ENCODE results near the gene ALG9.

The ALG9 gene

GRCh38 chr11:111834432-111835163 lies 36.8 kb downstream of the ALG9 start:
- no peak for DNase-seq

DNA sequence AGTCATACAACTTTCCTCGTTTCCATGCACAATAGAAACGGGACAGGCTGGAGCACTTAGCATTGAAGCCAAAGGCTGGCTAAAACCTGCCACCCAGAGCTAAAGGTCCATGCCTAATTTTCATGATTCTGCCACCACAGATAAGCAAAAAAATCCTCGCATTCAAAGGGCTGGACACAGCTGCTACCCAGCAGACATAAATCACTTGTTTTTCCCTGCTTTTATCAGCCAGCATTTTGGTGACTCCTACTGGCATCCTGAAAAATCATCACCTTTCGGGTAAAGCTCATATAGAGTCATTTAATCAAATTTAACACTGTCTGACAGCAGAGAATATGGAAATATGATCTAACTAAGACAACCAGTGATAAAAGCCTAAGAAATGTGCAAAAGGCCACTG lies 37.9 kb downstream of the ALG9 start:
- DNase-seq = no peak

- DNase-seq = no peak
Measured at GRCh38 chr11:111829185-111829968, 42.0 kb downstream of the ALG9 start.

GRCh38 chr11:111826322-111826950 lies 44.9 kb downstream of the ALG9 start:
- no peak for DNase-seq

GRCh38 chr11:111823629-111824028 lies 47.8 kb downstream of the ALG9 start:
- no peak for DNase-seq

- DNase-seq = no peak
Measured at GRCh38 chr11:111823131-111823530, 48.2 kb downstream of the ALG9 start.

DNA sequence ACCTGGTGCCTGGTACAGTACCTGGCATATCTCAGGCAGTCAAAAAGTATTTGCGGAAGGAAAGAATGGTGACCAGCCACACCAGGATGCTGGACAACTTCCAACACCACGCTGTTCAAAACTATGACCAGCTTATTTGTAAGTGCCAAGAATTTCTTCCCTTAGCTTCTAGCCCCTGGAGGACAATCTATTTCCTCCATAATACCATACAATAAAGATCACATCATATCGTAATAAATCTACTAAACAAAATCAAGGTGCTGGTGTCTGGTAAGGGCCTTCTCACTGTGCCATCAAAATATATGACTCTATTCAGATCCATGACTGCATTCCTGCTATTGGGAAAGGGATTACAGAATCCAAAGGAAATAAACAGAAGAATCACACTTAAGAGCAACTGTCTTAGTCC lies 51.5 kb downstream of the ALG9 start:
- no peak for DNase-seq

GRCh38 chr11:111819161-111819828 lies 52.1 kb downstream of the ALG9 start:
- no peak for DNase-seq

DNA sequence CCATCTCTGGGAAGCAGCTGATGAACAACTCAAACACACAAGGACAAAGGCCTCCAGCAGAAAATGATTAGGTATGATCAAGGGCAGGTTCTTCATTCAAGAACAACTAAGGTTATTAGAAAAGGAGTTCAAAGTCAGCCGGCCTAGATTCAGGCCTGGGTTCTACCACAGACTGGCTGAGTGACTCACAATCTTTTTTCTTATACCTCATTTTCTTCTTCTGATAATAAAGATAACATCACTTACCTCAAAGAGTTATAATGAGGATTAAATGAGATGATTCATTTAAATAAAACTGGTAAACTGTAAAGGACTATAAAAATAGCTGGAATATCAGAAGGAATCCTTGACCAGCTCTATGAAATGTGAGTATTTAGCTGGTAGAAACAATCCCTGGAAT lies 55.9 kb downstream of the ALG9 start:
- DNase-seq = no peak

DNA sequence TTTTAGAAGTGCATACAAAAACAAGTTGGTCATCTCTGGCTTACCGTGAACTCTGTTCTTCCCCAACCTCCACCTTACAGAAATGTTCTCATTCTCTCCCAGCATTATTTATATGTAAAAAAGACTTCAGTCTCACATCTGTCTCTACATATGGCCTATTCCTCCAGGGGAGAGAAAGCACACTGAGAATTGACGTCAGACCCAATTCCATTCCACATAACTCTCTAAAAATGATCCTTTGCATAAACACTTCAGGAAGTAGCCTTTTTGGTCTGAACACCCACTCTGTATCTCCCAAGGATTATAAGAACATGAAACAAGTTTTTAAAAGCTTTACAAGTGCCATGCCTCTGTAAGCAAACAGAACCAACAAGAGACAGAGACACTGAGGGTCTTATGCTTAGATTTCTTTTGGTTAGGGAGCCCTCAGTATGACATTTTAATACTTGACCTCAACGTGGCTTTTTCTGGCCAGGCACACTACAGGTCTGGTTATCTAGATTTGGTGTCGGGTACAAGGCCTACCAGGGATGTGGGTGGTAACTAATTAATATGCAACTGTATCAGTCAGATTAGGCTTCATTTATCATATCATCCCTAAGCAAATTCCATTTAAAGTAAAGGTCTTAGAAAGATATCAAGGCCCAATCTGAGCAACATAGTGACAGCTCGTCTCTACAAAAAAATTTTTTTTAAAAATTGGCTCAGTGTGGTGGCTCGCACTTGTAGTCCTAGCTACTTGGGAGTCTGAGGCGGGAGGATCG lies 56.6 kb downstream of the ALG9 start:
- no peak for DNase-seq

- DNase-seq = no peak
Measured at GRCh38 chr11:111814106-111814505, 57.3 kb downstream of the ALG9 start.

DNA sequence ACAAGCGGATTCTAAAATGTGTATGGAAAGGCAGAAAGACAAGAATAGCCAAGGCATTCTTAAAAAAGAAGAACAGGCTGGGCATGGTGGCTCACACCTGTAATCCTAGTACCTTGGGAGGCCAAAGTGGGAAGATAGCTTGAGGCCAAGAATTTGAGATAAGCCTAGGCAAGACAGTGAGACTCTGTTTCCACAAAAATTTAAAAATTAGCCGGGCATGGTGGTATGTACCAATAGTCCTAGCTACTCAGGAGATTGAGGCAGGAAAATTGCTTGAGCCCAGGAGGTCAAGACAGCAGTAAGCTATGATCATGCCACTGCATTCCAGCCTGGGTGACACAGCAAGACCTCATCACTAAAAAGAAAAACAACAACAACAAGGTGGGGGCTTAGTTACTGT lies 59.2 kb downstream of the ALG9 start:
- DNase-seq = no peak

DNA sequence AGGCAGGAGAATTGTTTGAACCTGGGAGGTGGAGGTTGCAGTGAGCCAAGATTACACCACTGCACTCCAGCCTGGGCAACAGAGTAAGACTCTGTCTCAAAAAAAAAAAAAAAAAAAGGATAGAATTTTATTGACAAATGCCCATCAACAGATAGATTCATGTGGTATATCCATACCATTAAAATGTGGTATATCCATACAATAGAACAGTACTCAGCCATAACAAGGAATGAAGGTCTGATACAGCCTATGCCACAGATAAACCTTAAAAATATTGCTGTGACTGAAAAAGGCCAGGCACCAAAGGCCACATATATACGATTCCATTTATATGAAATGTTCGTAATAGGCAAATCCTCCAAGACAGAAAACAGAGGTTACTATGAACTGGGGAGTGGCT lies 59.9 kb downstream of the ALG9 start:
- no peak for DNase-seq

DNA sequence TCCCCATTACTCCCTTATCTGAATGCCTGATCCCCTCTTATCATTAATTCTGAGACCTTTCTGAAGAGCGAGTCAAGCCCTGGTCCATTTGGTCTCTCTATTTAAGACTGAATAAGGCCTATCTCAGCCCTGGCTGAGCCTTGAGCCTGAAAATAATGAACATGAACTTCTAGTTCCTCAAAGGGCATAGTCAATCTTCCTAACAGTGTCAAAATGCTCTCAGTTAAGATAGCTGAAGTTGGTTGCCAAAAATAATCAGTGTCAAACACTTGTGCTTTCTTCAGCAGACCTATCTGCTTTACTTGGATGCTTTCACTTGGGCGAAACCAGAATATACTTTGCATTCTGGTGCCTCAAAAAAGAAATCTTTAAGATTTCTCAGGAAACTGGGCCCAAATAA lies 62.5 kb downstream of the ALG9 start:
- no peak for DNase-seq

DNA sequence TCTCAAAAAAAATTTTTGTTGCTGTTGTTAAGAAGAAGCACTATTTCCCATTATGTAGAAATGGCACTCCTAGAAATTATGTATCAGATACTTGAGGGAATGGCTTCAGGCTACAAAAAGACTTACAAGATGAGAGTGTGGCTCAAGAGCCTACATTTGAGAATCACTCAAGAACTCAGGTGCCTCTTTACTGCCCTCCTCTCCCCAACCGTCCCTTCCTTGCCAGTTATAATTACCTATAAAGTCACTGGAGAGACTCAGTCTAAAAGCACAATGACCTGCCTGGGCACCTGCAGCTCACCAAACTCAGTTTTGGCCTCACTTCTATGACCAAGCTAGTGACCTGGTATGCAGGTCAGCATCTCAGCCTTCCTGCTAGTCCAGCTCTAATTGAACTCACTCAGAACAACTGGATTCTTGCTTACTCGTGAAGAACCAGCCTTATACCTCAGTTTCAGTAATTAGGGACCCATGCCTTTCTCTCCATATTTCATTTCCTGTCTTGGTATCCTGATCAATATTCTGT lies 63.3 kb downstream of the ALG9 start:
- no peak for DNase-seq

GRCh38 chr11:111807076-111807475 lies 64.3 kb downstream of the ALG9 start:
- no peak for DNase-seq

GRCh38 chr11:111801135-111801534 lies 70.2 kb downstream of the ALG9 start:
- no peak for DNase-seq

- no peak for DNase-seq
Measured at GRCh38 chr11:111798279-111798678, 73.1 kb downstream of the ALG9 start.

GRCh38 chr11:111797145-111797581 lies 74.2 kb downstream of the ALG9 start:
- no peak for DNase-seq

DNA sequence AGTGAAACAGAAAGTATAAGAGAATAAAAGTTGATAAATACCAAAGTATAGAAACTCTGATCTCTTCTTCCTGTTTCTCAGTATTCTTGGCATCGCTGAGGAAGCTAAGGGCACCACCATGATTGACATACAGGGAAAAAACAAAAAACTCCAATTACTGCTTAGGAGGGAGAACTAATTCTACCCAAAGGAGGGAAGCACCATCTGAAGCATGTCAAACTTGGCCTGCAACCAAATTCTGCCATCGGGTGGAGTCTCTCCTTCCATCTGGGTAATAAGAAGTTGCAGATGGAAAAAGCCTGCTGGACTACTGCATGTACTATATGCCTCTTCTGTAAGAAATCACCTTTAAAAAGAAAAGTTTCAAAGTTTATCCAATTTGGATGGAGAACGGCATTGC lies 74.7 kb downstream of the ALG9 start:
- DNase-seq = no peak

DNA sequence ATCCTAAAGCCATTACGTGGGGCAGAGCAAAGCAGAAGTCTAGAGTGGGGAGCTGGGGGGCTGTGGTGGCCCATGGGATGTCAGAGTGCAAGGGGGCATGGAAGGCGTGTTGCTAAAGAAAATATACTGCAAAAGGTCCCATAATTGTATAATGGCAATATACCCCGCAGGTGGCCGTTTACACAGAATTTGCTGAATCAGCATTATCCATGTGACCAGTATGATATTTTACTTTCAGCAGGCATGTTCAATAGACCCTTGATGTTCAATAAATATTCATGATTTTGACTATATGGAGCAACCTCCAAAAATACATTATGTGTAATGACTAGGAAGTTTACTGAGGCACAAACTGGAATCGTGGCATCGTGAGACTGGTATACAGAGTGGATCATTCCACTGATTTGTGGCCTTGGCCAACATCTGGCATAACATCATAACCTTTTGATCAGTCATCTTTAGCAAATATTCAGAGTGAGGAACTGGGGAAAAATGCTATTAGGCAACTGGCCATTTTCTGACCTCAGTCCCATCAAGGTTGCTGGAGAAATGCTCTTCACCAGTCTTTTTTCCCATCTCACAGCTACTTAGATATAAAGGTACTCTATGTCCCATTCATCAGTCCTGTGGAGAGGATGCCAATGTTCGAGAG lies 75.9 kb downstream of the ALG9 start:
- DNase-seq = no peak

DNA sequence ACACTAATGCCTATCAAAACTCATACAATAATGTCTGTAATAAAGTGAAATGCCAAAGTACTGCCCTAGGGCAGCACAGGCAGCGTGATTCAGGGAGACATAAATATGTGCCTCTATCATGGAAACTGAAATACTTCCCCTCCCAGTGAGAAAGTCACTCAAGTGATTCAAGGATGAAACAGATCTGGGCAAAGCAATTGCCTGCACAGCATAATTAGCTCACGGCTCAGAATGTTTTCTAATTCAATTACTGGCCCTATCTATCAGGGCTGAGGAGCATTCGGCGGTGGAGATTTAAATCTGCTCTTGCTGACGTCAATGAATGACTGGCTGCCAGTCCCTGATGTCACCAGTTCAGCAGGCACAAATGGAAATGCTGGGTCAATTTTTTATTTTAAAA lies 77.5 kb downstream of the ALG9 start:
- no peak for DNase-seq

All from NCI-H774 (cell line).